ENCODE measurements around the gene SCYL2. TPM values are rescaled to one million over a fixed set of nuclear protein-coding genes. Genes with fewer than 3 reads are reported as not detected.

SCYL2 gene
- total and polyA plus RNA-seq, 2 of the 13 experiments (the other 11 are each of a cell fraction or from before 2014, with no cell fraction given): 11.4 to 28.8 TPM

GRCh38 chr12:100219328-100220109 is 47.5 kb upstream of the SCYL2 start (continued):
- TF ChIP-seq, protein P1, sequence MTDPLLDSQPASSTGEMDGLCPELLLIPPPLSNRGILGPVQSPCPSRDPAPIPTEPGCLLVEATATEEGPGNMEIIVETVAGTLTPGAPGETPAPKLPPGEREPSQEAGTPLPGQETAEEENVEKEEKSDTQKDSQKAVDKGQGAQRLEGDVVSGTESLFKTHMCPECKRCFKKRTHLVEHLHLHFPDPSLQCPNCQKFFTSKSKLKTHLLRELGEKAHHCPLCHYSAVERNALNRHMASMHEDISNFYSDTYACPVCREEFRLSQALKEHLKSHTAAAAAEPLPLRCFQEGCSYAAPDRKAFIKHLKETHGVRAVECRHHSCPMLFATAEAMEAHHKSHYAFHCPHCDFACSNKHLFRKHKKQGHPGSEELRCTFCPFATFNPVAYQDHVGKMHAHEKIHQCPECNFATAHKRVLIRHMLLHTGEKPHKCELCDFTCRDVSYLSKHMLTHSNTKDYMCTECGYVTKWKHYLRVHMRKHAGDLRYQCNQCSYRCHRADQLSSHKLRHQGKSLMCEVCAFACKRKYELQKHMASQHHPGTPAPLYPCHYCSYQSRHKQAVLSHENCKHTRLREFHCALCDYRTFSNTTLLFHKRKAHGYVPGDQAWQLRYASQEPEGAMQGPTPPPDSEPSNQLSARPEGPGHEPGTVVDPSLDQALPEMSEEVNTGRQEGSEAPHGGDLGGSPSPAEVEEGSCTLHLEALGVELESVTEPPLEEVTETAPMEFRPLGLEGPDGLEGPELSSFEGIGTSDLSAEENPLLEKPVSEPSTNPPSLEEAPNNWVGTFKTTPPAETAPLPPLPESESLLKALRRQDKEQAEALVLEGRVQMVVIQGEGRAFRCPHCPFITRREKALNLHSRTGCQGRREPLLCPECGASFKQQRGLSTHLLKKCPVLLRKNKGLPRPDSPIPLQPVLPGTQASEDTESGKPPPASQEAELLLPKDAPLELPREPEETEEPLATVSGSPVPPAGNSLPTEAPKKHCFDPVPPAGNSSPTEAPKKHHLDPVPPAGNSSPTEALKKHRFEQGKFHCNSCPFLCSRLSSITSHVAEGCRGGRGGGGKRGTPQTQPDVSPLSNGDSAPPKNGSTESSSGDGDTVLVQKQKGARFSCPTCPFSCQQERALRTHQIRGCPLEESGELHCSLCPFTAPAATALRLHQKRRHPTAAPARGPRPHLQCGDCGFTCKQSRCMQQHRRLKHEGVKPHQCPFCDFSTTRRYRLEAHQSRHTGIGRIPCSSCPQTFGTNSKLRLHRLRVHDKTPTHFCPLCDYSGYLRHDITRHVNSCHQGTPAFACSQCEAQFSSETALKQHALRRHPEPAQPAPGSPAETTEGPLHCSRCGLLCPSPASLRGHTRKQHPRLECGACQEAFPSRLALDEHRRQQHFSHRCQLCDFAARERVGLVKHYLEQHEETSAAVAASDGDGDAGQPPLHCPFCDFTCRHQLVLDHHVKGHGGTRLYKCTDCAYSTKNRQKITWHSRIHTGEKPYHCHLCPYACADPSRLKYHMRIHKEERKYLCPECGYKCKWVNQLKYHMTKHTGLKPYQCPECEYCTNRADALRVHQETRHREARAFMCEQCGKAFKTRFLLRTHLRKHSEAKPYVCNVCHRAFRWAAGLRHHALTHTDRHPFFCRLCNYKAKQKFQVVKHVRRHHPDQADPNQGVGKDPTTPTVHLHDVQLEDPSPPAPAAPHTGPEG (CRISPR knock-in tag; IDR thresholded peaks at IDR 0.05): no peak
- TF ChIP-seq, protein P2, sequence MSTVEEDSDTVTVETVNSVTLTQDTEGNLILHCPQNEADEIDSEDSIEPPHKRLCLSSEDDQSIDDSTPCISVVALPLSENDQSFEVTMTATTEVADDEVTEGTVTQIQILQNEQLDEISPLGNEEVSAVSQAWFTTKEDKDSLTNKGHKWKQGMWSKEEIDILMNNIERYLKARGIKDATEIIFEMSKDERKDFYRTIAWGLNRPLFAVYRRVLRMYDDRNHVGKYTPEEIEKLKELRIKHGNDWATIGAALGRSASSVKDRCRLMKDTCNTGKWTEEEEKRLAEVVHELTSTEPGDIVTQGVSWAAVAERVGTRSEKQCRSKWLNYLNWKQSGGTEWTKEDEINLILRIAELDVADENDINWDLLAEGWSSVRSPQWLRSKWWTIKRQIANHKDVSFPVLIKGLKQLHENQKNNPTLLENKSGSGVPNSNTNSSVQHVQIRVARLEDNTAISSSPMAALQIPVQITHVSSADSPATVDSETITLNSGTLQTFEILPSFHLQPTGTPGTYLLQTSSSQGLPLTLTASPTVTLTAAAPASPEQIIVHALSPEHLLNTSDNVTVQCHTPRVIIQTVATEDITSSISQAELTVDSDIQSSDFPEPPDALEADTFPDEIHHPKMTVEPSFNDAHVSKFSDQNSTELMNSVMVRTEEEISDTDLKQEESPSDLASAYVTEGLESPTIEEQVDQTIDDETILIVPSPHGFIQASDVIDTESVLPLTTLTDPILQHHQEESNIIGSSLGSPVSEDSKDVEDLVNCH (CRISPR knock-in tag; IDR thresholded peaks at IDR 0.05): no peak

DNA sequence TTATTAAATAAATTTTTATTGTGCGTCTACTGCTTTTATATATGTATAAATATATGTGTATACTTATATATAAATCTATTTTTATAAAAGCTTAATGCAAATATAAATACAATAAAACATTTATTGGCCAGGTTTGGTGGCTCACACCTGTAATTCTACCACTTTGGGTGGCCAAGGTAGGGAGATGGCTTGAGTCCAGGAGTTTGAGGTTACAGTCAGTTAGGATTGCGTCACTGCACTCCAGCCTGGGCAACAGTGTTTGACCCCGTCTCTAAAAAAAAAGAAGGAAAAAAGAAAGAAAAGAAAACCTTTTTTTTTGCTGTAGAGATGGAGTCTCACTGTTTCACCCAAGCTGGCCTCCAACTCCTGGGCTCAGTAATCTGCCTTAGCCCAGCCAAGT is 45.5 kb upstream of the SCYL2 start:
- H3K36me3 ChIP-seq (replicated peaks in 1 of 2; ENCODE audit: control insufficient read depth in 1 of 2, insufficient read depth in 2 of 2, low read length in 2 of 2): peaks cover 0 to 32% of the 10 kb centered on the region in 2 experiments; a peak in 3 of 5 replicates
- no peak overlapping the region for H3K4me2 ChIP-seq (ENCODE audit: low read depth, low read length)
- ATAC-seq: no peak
- no peaks in the 10 kb centered on the region for H4K20me1 ChIP-seq (ENCODE audit: insufficient read depth, low read length)
- no peak for FAIRE-seq
- intact Hi-C loops (cut with micrococcal nuclease; ENCODE audit: unreplicated experiment): no loop called here
- WGBS (ENCODE audit: low lambda C conversion rate): 93% methylated on average over 3 of the region's 3 CpGs
- TF ChIP-seq ZBTB10 (CRISPR knock-in tag; IDR thresholded peaks at IDR 0.05; ENCODE audit: borderline replicate concordance) (no peak), ZMYM2 (CRISPR knock-in tag; IDR thresholded peaks at IDR 0.05) (0 out of 2 replicates have a peak, but pooled peaks have one; percentile 12), ZNF124 (CRISPR knock-in tag; IDR thresholded peaks at IDR 0.05) (no peak), ZNF121 (CRISPR knock-in tag; IDR thresholded peaks at IDR 0.05) (peak; percentile 96), ZNF451 (CRISPR knock-in tag; IDR thresholded peaks at IDR 0.05) (no peak), CEBPG (CRISPR knock-in tag; IDR thresholded peaks at IDR 0.05) (peak; percentile 80), CEBPB (IDR thresholded peaks at IDR 0.05; ENCODE audit: borderline replicate concordance, low read depth, low read length) (peak; percentile 70; the same call in 1 of the 2 replicates)
- TF ChIP-seq, protein P3, sequence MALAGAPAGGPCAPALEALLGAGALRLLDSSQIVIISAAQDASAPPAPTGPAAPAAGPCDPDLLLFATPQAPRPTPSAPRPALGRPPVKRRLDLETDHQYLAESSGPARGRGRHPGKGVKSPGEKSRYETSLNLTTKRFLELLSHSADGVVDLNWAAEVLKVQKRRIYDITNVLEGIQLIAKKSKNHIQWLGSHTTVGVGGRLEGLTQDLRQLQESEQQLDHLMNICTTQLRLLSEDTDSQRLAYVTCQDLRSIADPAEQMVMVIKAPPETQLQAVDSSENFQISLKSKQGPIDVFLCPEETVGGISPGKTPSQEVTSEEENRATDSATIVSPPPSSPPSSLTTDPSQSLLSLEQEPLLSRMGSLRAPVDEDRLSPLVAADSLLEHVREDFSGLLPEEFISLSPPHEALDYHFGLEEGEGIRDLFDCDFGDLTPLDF (CRISPR knock-in tag; IDR thresholded peaks at IDR 0.05): no peak
- in situ Hi-C loops (cut with HindIII; ENCODE audit: extremely low pct_ligation_motif_present, low pct_unique_long_range_greater_than_20kb): no loop called here
- ChIA-PET POLR2A (no interaction called here), CTCF (ENCODE audit: low intra/inter-chr PET ratio, low total read pairs) (no interaction called here)
- no peak overlapping the region for H3K9ac ChIP-seq (ENCODE audit: insufficient read depth, low read depth, low read length)
- DNase-seq (ENCODE audit: low spot score): no peak
- H3K4me3 ChIP-seq (replicated peaks in 1 of 3; ENCODE audit: insufficient read depth in 1 of 3, low read depth in 2 of 3, low read length in 3 of 3): no peak overlapping the region
- no peak overlapping the region for H2AFZ ChIP-seq (ENCODE audit: low read length)
- H3K27ac ChIP-seq (ENCODE audit: extremely low read length, insufficient read depth, low read length): no peak overlapping the region
- no peaks in the 10 kb centered on the region for H3K27me3 ChIP-seq (ENCODE audit: control insufficient read depth in 1 of 2, insufficient read depth in 2 of 2, low read length in 2 of 2)
- BruUV-seq (replicated peaks): no TSS peak
- H3K9me3 ChIP-seq (ENCODE audit: low read length): no peaks in the 10 kb centered on the region
- H3K79me2 ChIP-seq (ENCODE audit: insufficient read depth, low read length): no peaks in the 10 kb centered on the region
- H3K4me1 ChIP-seq (ENCODE audit: insufficient read depth, low read length): peaks cover 26% of the 10 kb centered on the region

All from HepG2 (cell line).